CD4-positive, alpha-beta T cell (primary cell): Measurements from ENCODE around the gene XYLT1. TPM values are rescaled to one million over a fixed set of nuclear protein-coding genes. Genes with fewer than 3 reads are reported as not detected.

ENCODE experiments used
- ATAC-seq: fragments of 200-7000 bp; cut with Tn5 transposase; one replicate; pipeline ENCODE4 v1.10.0; 2022; ENCODE audit warnings: mild to moderate bottlenecking; ENCODE audit not compliant: poor library complexity
- CTCF ChIA-PET: fragments of 350-600 bp; sonication (Branson Sonifier 250); formaldehyde crosslinking; loops from one replicate; lab custom pipeline; 2021; ENCODE audit warnings: antibody characterized with exemption, inconsistent platforms; lab: Charles Lee
- POLR2A ChIA-PET: fragments of 350-600 bp; sonication (Branson Sonifier 250); formaldehyde crosslinking; loops from one replicate; lab custom pipeline; 2021; ENCODE audit warnings: antibody characterized with exemption, inconsistent platforms; lab: Charles Lee
- DNase-seq, 14 experiments: peaks; one replicate each; pipeline ENCODE4 v3.0.0-alpha.2; 2013 to 2020; ENCODE audit warnings: mixed read lengths in 2 of 14
- H3K27ac ChIP-seq, 2 donors: one replicate each; pipeline versions ENCODE4 v1.5.1 to v1.7.0; 2013; ENCODE audit warnings: low read length in 2 of 2, low read depth in 1 of 2, mild to moderate bottlenecking in 1 of 2
- H3K27me3 ChIP-seq, 2 experiments: 1 replicate in 1 of 2; 2 replicates in 1 of 2; pipeline versions ENCODE4 v1.6.1 to v1.7.0; 2013; ENCODE audit warnings: low read length in 2 of 2, control low read depth in 1 of 2, mild to moderate bottlenecking in 1 of 2, moderate library complexity in 1 of 2; ENCODE audit not compliant: insufficient read depth in 2 of 2, control insufficient read depth in 1 of 2
- H3K36me3 ChIP-seq: one replicate; pipeline ENCODE4 v1.6.1; 2013; ENCODE audit warnings: low read length, control low read depth; ENCODE audit not compliant: insufficient read depth
- H3K4me1 ChIP-seq: one replicate; pipeline ENCODE4 v1.6.1; 2013; ENCODE audit warnings: low read length, control low read depth; ENCODE audit not compliant: insufficient read depth
- H3K4me3 ChIP-seq: one replicate; pipeline ENCODE4 v1.5.1; 2013; ENCODE audit warnings: mild to moderate bottlenecking, low read length, moderate library complexity
- H3K9me3 ChIP-seq, 2 experiments: 1 replicate in 1 of 2; 2 replicates in 1 of 2; pipeline versions ENCODE4 v1.6.1 to v1.7.0; 2013; ENCODE audit warnings: low read length in 2 of 2, mild to moderate bottlenecking in 2 of 2, control low read depth in 1 of 2, moderate library complexity in 1 of 2; ENCODE audit not compliant: control insufficient read depth in 1 of 2, insufficient read depth in 1 of 2
- H3K27ac Mint-ChIP-seq: one replicate; pipeline ENCODE4 v1.8.0; 2020; ENCODE audit warnings: mixed read lengths
- H3K27me3 Mint-ChIP-seq: one replicate; pipeline ENCODE4 v1.8.0; 2021; ENCODE audit warnings: mixed read lengths
- H3K36me3 Mint-ChIP-seq: one replicate; pipeline ENCODE4 v1.8.0; 2021; ENCODE audit warnings: low read depth, mixed read lengths
- H3K4me1 Mint-ChIP-seq: one replicate; pipeline ENCODE4 v1.8.0; 2021; ENCODE audit warnings: low read depth, mixed read lengths
- H3K4me3 Mint-ChIP-seq: one replicate; pipeline ENCODE4 v1.8.0; 2020; ENCODE audit warnings: mild to moderate bottlenecking, mixed read lengths
- H3K9me3 Mint-ChIP-seq: one replicate; pipeline ENCODE4 v1.8.0; 2020; ENCODE audit warnings: mixed read lengths
- CTCF ChIP-seq: fragments of 200-600 bp; IDR thresholded peaks from one replicate; pipeline ENCODE4 v1.8.0; 2022; ENCODE audit warnings: antibody characterized with exemption, mild to moderate bottlenecking
- intact Hi-C, 2 experiments: fragments of 100-400 bp; cut with DNase I in 1 of 2; cut with micrococcal nuclease in 1 of 2; formaldehyde crosslinking; loops; one replicate each; pipeline versions ENCODE4 v1.15.1 to v1.9.0; 2023 to 2025; cut with DNase I, micrococcal nuclease
- total RNA-seq, 174 experiments: library from RNA in 2 of 174; stranded (reverse) in 2 of 174; gene quantifications; one replicate each; pipeline ENCODE4 v1.2.3 and lab custom pipeline; 2021 to 2026

The XYLT1 gene
- total RNA-seq, 2 experiments from 2014 or later: 26.0 to 27.1 TPM

GRCh38 chr16:17098685-17099084 lies 372.1 kb downstream of the XYLT1 start:
- H3K4me3 ChIP-seq: no peak overlapping the region
- DNase-seq (no peak), ATAC-seq (no peak)
- no peaks in the 10 kb centered on the region for H3K4me1 Mint-ChIP-seq
- CTCF ChIA-PET: no interaction called here
- H3K27ac ChIP-seq: no peak overlapping the region
- no peaks in the 10 kb centered on the region for H3K9me3 ChIP-seq
- no peak for TF ChIP-seq CTCF
- H3K27me3 ChIP-seq: no peaks in the 10 kb centered on the region
- H3K27ac Mint-ChIP-seq: no peak overlapping the region
- POLR2A ChIA-PET: no interaction called here
- no peaks in the 10 kb centered on the region for H3K4me1 ChIP-seq
- H3K36me3 Mint-ChIP-seq: no peaks in the 10 kb centered on the region
- H3K4me3 Mint-ChIP-seq: no peak overlapping the region
- no peaks in the 10 kb centered on the region for H3K27me3 Mint-ChIP-seq
- H3K9me3 Mint-ChIP-seq: no peaks in the 10 kb centered on the region
- no peaks in the 10 kb centered on the region for H3K36me3 ChIP-seq
- intact Hi-C loops: no loop called here

- DNase-seq: no peak
- H3K27ac Mint-ChIP-seq: no peak overlapping the region
- no peaks in the 10 kb centered on the region for H3K4me1 Mint-ChIP-seq
- no peak for ATAC-seq
- no peaks in the 10 kb centered on the region for H3K36me3 Mint-ChIP-seq
- intact Hi-C loops: no loop called here
- no peak overlapping the region for H3K27ac ChIP-seq
- no peaks in the 10 kb centered on the region for H3K27me3 ChIP-seq
- no peaks in the 10 kb centered on the region for H3K36me3 ChIP-seq
- H3K4me1 ChIP-seq: no peaks in the 10 kb centered on the region
- TF ChIP-seq CTCF: no peak
- H3K27me3 Mint-ChIP-seq: no peaks in the 10 kb centered on the region
- ChIA-PET POLR2A (no interaction called here), CTCF (no interaction called here)
- H3K9me3 Mint-ChIP-seq: peaks cover 2% of the 10 kb centered on the region
- H3K4me3 ChIP-seq: no peak overlapping the region
- H3K4me3 Mint-ChIP-seq: no peak overlapping the region
- H3K9me3 ChIP-seq: no peaks in the 10 kb centered on the region
These were observed 386.6 kb downstream of the XYLT1 start for GRCh38 chr16:17084130-17084529.

GRCh38 chr16:17083628-17084027 lies 387.1 kb downstream of the XYLT1 start:
- Mint-ChIP-seq H3K9me3 (peaks cover 2% of the 10 kb centered on the region), H3K4me3 (no peak overlapping the region), H3K4me1 (no peaks in the 10 kb centered on the region), H3K36me3 (no peaks in the 10 kb centered on the region), H3K27me3 (no peaks in the 10 kb centered on the region), H3K27ac (no peak overlapping the region)
- H3K27ac ChIP-seq: no peak overlapping the region
- no peak for DNase-seq
- no peaks in the 10 kb centered on the region for H3K27me3 ChIP-seq
- no peaks in the 10 kb centered on the region for H3K9me3 ChIP-seq
- intact Hi-C loops: no loop called here
- no peaks in the 10 kb centered on the region for H3K36me3 ChIP-seq
- TF ChIP-seq CTCF: no peak
- H3K4me1 ChIP-seq: no peaks in the 10 kb centered on the region
- ATAC-seq: no peak
- H3K4me3 ChIP-seq: no peak overlapping the region
- CTCF ChIA-PET: no interaction called here
- POLR2A ChIA-PET: no interaction called here
